ENCODE data around the gene PARVG.

Gene PARVG

GRCh38 chr22:44181912-44182587 is 1.3 kb downstream of the PARVG start:
- no peak for DNase-seq

GRCh38 chr22:44182588-44183286 is 2.0 kb downstream of the PARVG start:
- no peak for DNase-seq

GRCh38 chr22:44183287-44183588 is 2.5 kb downstream of the PARVG start:
- DNase-seq, result no peak

- no peak for DNase-seq
Measured at GRCh38 chr22:44184006-44184405, 3.3 kb downstream of the PARVG start.

- no peak for DNase-seq
Measured at GRCh38 chr22:44185237-44186120, 4.8 kb downstream of the PARVG start.

- no peak for DNase-seq
Measured at GRCh38 chr22:44186121-44186510, 5.4 kb downstream of the PARVG start.

GRCh38 chr22:44186737-44187136 is 6.0 kb downstream of the PARVG start:
- no peak for DNase-seq

GRCh38 chr22:44187652-44188230 is 7.0 kb downstream of the PARVG start:
- no peak for DNase-seq

GRCh38 chr22:44188316-44188715 is 7.6 kb downstream of the PARVG start:
- no peak for DNase-seq

- DNase-seq, result no peak
Measured at GRCh38 chr22:44188986-44189630, 8.4 kb downstream of the PARVG start.

GRCh38 chr22:44190381-44190976 is 9.8 kb downstream of the PARVG start:
- DNase-seq, result no peak

GRCh38 chr22:44191036-44191454 is 10.3 kb downstream of the PARVG start:
- no peak for DNase-seq

GRCh38 chr22:44192098-44192815 is 11.5 kb downstream of the PARVG start:
- DNase-seq, result no peak

- DNase-seq, result no peak
Measured at GRCh38 chr22:44192816-44193534, 12.2 kb downstream of the PARVG start.

GRCh38 chr22:44193535-44193891 is 12.8 kb downstream of the PARVG start:
- no peak for DNase-seq

- DNase-seq, result no peak
Measured at GRCh38 chr22:44194569-44194968, 13.8 kb downstream of the PARVG start.

- DNase-seq, result no peak
Measured at GRCh38 chr22:44195189-44195871, 14.6 kb downstream of the PARVG start.

GRCh38 chr22:44196241-44196640 is 15.5 kb downstream of the PARVG start:
- no peak for DNase-seq

GRCh38 chr22:44196731-44197131 is 16.0 kb downstream of the PARVG start:
- no peak for DNase-seq

GRCh38 chr22:44197271-44197670 is 16.5 kb downstream of the PARVG start:
- DNase-seq, result no peak

- DNase-seq, result no peak
Measured at GRCh38 chr22:44199164-44199563, 18.4 kb downstream of the PARVG start.

Measured in cortex of kidney (tissue), 1 donor.